Adrenal gland (tissue), 5 donors: ENCODE results near the gene CNTNAP2.

Experiments
- CTCF ChIP-seq, 6 experiments: fragments of 450-650 bp in 4 of 6; fragments of 200-600 bp in 2 of 6; sonication (generic) in 1 of 6; IDR thresholded peaks; 1 replicate in 5 of 6; 2 replicates in 1 of 6; pipeline versions ENCODE4 v1.5.1 to v1.8.0; 2016 to 2021; ENCODE audit warnings: antibody characterized with exemption in 6 of 6, mild to moderate bottlenecking in 2 of 6, moderate library complexity in 1 of 6
- POLR2A ChIP-seq, 2 donors: fragments of 450-650 bp; IDR thresholded peaks; one replicate each; pipeline ENCODE4 v1.6.1; 2017; ENCODE audit warnings: antibody characterized with exemption in 2 of 2, mild to moderate bottlenecking in 2 of 2, moderate library complexity in 1 of 2
- donor health status: DM: no; HTN: no; CAD: no.

GRCh38 chr7:148380596-148381419 is 2264.2 kb downstream of the CNTNAP2 start:
- no peak for TF ChIP-seq CTCF (IDR thresholded peaks at IDR 0.05)
- TF ChIP-seq POLR2A (IDR thresholded peaks at IDR 0.05): no peak
